OCI-LY1 (cell line): ENCODE measurements around the gene AGFG1.

Experiments used
- H2AFZ ChIP-seq: fragments of 200-600 bp; sonication (generic), shearing (Covaris generic); 2 replicates; pipeline ENCODE4 v1.6.0; 2014; ENCODE audit warnings: antibody characterized with exemption, mild to moderate bottlenecking, low read length
- H3F3A ChIP-seq: fragments of 200-600 bp; sonication (generic), shearing (Covaris generic); 2 replicates; pipeline ENCODE4 v1.6.0; 2014; ENCODE audit warnings: mild to moderate bottlenecking, antibody characterized with exemption, low read length, moderate library complexity; ENCODE audit not compliant: insufficient read depth
- H3K27ac ChIP-seq: fragments of 200-600 bp; sonication (generic); 2 replicates; pipeline ENCODE4 v1.5.1; 2014; ENCODE audit warnings: low read length, mixed run types, mild to moderate bottlenecking, low read depth; ENCODE audit not compliant: poor library complexity, severe bottlenecking
- H3K27me3 ChIP-seq: fragments of 200-600 bp; sonication (generic); 2 replicates; pipeline ENCODE4 v1.6.0; 2014; ENCODE audit warnings: antibody characterized with exemption, mild to moderate bottlenecking, low read length, moderate library complexity; ENCODE audit not compliant: insufficient read depth
- H3K36me3 ChIP-seq: fragments of 200-600 bp; sonication (generic); 2 replicates; pipeline ENCODE4 v1.6.1; 2014; ENCODE audit warnings: mild to moderate bottlenecking, antibody characterized with exemption, low read length, moderate library complexity, mixed read lengths; ENCODE audit not compliant: insufficient read depth
- H3K4me1 ChIP-seq: fragments of 200-600 bp; sonication (generic); 2 replicates; pipeline ENCODE4 v1.5.1; 2014; ENCODE audit warnings: mild to moderate bottlenecking, low read length, moderate library complexity; ENCODE audit not compliant: insufficient read depth, severe bottlenecking
- H3K4me2 ChIP-seq: fragments of 200-600 bp; sonication (generic), shearing (Covaris generic); 2 replicates; pipeline ENCODE4 v1.6.1; 2014; ENCODE audit warnings: low read length
- H3K4me3 ChIP-seq: fragments of 200-600 bp; sonication (generic); 2 replicates; pipeline ENCODE4 v1.5.1; 2014; ENCODE audit warnings: low read length, low read depth, mild to moderate bottlenecking, mixed read lengths; ENCODE audit not compliant: poor library complexity, severe bottlenecking
- H3K79me2 ChIP-seq: fragments of 200-600 bp; shearing (Covaris generic); 2 replicates; pipeline ENCODE4 v1.6.1; 2016; ENCODE audit warnings: mixed run types, low read length, mixed read lengths; ENCODE audit not compliant: insufficient read depth
- H3K9ac ChIP-seq: fragments of 200-600 bp; sonication (generic), shearing (Covaris generic); 2 replicates; pipeline ENCODE4 v1.6.1; 2014; ENCODE audit warnings: mild to moderate bottlenecking, low read length, mixed read lengths
- H3K9me2 ChIP-seq: fragments of 200-600 bp; sonication (generic), shearing (Covaris generic); 2 replicates; pipeline ENCODE4 v1.6.1; 2014; ENCODE audit warnings: low read depth, mild to moderate bottlenecking, low read length, mixed read lengths
- H3K9me3 ChIP-seq: fragments of 200-600 bp; shearing (Covaris generic); 2 replicates; pipeline ENCODE4 v1.6.1; 2014; ENCODE audit warnings: low read length, mixed read lengths
- H4K20me1 ChIP-seq: fragments of 200-600 bp; sonication (generic), shearing (Covaris generic); 2 replicates; pipeline ENCODE4 v1.6.0; 2016; ENCODE audit warnings: mild to moderate bottlenecking, low read length; ENCODE audit not compliant: insufficient read depth
- EZH2 ChIP-seq: fragments of 200-600 bp; sonication (generic), shearing (Covaris generic); IDR thresholded peaks from 2 replicates; pipeline ENCODE4 v1.8.0; 2017; ENCODE audit warnings: borderline replicate concordance, mixed run types, mild to moderate bottlenecking, antibody characterized with exemption, low read length, moderate library complexity, mixed read lengths
- TF ChIP-seq, protein P1 (sequence below): fragments of 200-600 bp; sonication (generic), shearing (Covaris generic); IDR thresholded peaks from 2 replicates; pipeline ENCODE4 v1.5.1; 2017; ENCODE audit warnings: mild to moderate bottlenecking, antibody characterized with exemption, low read length, moderate library complexity, mixed read lengths

The AGFG1 gene

DNA sequence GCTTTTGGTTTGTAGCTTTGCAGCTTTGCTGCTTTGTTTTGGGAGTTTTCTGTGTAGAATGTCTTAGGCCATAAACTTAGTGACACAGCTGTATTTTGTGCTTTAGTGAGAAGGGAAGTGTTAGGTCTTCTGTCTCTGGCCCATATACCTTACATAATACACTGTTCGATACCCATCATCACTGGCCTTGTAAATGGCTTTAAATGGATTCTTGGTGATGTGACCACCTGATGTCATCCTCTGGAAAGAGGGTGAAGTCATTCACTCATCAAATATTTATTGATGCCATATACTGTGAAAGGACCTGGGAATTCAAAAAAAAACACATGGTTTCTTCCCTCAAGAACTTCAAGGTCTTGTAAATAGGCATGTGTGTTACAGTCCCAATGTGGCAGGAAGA is 107.8 kb downstream of the AGFG1 start:
- Histone ChIP-seq H3K27me3 (no peaks in the 10 kb centered on the region), H3K4me3 (no peak overlapping the region), H3K9me3 (0 out of 2 replicates have a peak, but pooled peaks cover 6% of the 10 kb centered on the region), H4K20me1 (no peaks in the 10 kb centered on the region), H3K79me2 (no peaks in the 10 kb centered on the region), H3K4me1 (no peaks in the 10 kb centered on the region), H3K9ac (no peak overlapping the region), H3K9me2 (no peaks in the 10 kb centered on the region), H3F3A (no peaks in the 10 kb centered on the region), H2AFZ (no peak overlapping the region), H3K36me3 (no peaks in the 10 kb centered on the region), H3K27ac (no peak overlapping the region), H3K4me2 (no peak overlapping the region)
- no peak for TF ChIP-seq EZH2
- TF ChIP-seq, protein P1, sequence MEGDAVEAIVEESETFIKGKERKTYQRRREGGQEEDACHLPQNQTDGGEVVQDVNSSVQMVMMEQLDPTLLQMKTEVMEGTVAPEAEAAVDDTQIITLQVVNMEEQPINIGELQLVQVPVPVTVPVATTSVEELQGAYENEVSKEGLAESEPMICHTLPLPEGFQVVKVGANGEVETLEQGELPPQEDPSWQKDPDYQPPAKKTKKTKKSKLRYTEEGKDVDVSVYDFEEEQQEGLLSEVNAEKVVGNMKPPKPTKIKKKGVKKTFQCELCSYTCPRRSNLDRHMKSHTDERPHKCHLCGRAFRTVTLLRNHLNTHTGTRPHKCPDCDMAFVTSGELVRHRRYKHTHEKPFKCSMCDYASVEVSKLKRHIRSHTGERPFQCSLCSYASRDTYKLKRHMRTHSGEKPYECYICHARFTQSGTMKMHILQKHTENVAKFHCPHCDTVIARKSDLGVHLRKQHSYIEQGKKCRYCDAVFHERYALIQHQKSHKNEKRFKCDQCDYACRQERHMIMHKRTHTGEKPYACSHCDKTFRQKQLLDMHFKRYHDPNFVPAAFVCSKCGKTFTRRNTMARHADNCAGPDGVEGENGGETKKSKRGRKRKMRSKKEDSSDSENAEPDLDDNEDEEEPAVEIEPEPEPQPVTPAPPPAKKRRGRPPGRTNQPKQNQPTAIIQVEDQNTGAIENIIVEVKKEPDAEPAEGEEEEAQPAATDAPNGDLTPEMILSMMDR = no peak

DNA sequence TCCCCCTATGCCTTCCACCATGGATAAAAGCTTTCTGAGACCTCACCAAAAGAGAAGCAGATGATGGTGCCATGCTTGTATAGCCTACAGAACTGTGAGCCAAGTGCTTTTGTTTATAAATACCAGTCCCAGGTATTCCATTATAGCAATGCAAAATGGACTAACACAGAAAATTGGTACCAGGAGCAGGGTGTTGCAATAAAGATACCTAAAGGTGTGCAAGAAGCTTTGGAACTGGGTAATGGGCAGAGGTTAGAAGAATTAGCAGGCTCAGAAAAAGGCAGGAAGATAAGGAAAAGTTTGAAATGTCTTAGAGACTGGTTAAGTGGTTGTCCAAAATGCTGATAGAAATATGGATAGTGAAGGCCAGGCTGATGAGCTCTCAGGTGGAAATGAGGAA is 110.4 kb downstream of the AGFG1 start:
- TF ChIP-seq, protein P1 = no peak
- no peak for TF ChIP-seq EZH2

DNA sequence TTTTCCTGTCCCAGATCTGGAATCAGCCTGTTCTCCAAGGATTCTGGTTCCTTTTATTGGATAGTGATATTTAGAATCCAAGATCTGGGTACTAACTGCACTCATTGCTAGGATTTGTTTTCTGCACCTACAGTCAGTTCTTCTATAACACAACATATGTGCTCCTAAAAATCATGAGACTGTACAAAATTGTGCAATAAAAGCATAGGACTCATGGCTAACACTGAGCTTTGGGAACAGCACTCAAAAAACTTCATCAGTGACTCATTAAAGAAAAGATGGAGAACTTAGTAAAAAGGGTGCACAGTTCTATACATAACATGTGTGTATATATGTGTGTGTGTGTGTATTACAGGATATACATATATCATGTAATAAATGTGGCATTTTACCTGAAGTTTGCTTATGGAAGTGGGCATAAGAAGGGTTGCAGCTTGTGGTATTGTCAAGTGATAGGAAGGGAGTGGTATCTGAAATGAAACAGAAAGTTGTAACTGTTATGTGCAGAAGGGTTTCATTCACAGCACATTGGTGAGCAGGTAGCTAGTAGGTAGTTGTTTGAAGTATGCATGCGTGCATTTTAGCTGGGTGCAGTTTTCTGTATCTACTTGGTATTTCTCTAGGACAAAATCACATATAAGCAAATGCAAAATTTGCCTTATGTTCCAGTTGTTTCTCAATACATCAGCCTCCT is 120.9 kb downstream of the AGFG1 start:
- no peaks in the 10 kb centered on the region for H3K4me1 ChIP-seq
- H3K27me3 ChIP-seq = no peaks in the 10 kb centered on the region
- H4K20me1 ChIP-seq = no peaks in the 10 kb centered on the region
- H3K9me2 ChIP-seq = no peaks in the 10 kb centered on the region
- H3K4me2 ChIP-seq = no peak overlapping the region
- no peaks in the 10 kb centered on the region for H3K36me3 ChIP-seq
- H3K9ac ChIP-seq = no peak overlapping the region
- no peak overlapping the region for H3K27ac ChIP-seq
- no peaks in the 10 kb centered on the region for H3F3A ChIP-seq
- no peak for TF ChIP-seq EZH2
- TF ChIP-seq, protein P1 = no peak
- H2AFZ ChIP-seq = no peak overlapping the region
- no peaks in the 10 kb centered on the region for H3K79me2 ChIP-seq
- no peaks in the 10 kb centered on the region for H3K9me3 ChIP-seq
- H3K4me3 ChIP-seq = no peak overlapping the region

More for the DNA sequence above, 110.4 kb downstream of the AGFG1 start:
- Histone ChIP-seq H3K9ac (no peak overlapping the region), H4K20me1 (no peaks in the 10 kb centered on the region), H3K4me2 (no peak overlapping the region), H3K36me3 (no peaks in the 10 kb centered on the region), H3K9me2 (no peaks in the 10 kb centered on the region), H3F3A (no peaks in the 10 kb centered on the region), H3K9me3 (0 out of 2 replicates have a peak, but pooled peaks cover 6% of the 10 kb centered on the region), H3K79me2 (no peaks in the 10 kb centered on the region), H3K4me3 (no peak overlapping the region), H3K27ac (no peak overlapping the region), H2AFZ (no peak overlapping the region), H3K4me1 (no peaks in the 10 kb centered on the region), H3K27me3 (no peaks in the 10 kb centered on the region)
